OCI-LY1 (cell line): ENCODE results near the gene VARS1.

Source experiments
- H2AFZ ChIP-seq: fragments of 200-600 bp; sonication (generic), shearing (Covaris generic); 2 replicates; pipeline ENCODE4 v1.6.0; 2014; ENCODE audit warnings: antibody characterized with exemption, mild to moderate bottlenecking, low read length
- H3F3A ChIP-seq: fragments of 200-600 bp; sonication (generic), shearing (Covaris generic); 2 replicates; pipeline ENCODE4 v1.6.0; 2014; ENCODE audit warnings: mild to moderate bottlenecking, antibody characterized with exemption, low read length, moderate library complexity; ENCODE audit not compliant: insufficient read depth
- H3K27ac ChIP-seq: fragments of 200-600 bp; sonication (generic); 2 replicates; pipeline ENCODE4 v1.5.1; 2014; ENCODE audit warnings: low read length, mixed run types, mild to moderate bottlenecking, low read depth; ENCODE audit not compliant: poor library complexity, severe bottlenecking
- H3K27me3 ChIP-seq: fragments of 200-600 bp; sonication (generic); 2 replicates; pipeline ENCODE4 v1.6.0; 2014; ENCODE audit warnings: antibody characterized with exemption, mild to moderate bottlenecking, low read length, moderate library complexity; ENCODE audit not compliant: insufficient read depth
- H3K36me3 ChIP-seq: fragments of 200-600 bp; sonication (generic); 2 replicates; pipeline ENCODE4 v1.6.1; 2014; ENCODE audit warnings: mild to moderate bottlenecking, antibody characterized with exemption, low read length, moderate library complexity, mixed read lengths; ENCODE audit not compliant: insufficient read depth
- H3K4me1 ChIP-seq: fragments of 200-600 bp; sonication (generic); 2 replicates; pipeline ENCODE4 v1.5.1; 2014; ENCODE audit warnings: mild to moderate bottlenecking, low read length, moderate library complexity; ENCODE audit not compliant: insufficient read depth, severe bottlenecking
- H3K4me2 ChIP-seq: fragments of 200-600 bp; sonication (generic), shearing (Covaris generic); 2 replicates; pipeline ENCODE4 v1.6.1; 2014; ENCODE audit warnings: low read length
- H3K4me3 ChIP-seq: fragments of 200-600 bp; sonication (generic); 2 replicates; pipeline ENCODE4 v1.5.1; 2014; ENCODE audit warnings: low read length, low read depth, mild to moderate bottlenecking, mixed read lengths; ENCODE audit not compliant: poor library complexity, severe bottlenecking
- H3K79me2 ChIP-seq: fragments of 200-600 bp; shearing (Covaris generic); 2 replicates; pipeline ENCODE4 v1.6.1; 2016; ENCODE audit warnings: mixed run types, low read length, mixed read lengths; ENCODE audit not compliant: insufficient read depth
- H3K9ac ChIP-seq: fragments of 200-600 bp; sonication (generic), shearing (Covaris generic); 2 replicates; pipeline ENCODE4 v1.6.1; 2014; ENCODE audit warnings: mild to moderate bottlenecking, low read length, mixed read lengths
- H3K9me2 ChIP-seq: fragments of 200-600 bp; sonication (generic), shearing (Covaris generic); 2 replicates; pipeline ENCODE4 v1.6.1; 2014; ENCODE audit warnings: low read depth, mild to moderate bottlenecking, low read length, mixed read lengths
- H3K9me3 ChIP-seq: fragments of 200-600 bp; shearing (Covaris generic); 2 replicates; pipeline ENCODE4 v1.6.1; 2014; ENCODE audit warnings: low read length, mixed read lengths
- H4K20me1 ChIP-seq: fragments of 200-600 bp; sonication (generic), shearing (Covaris generic); 2 replicates; pipeline ENCODE4 v1.6.0; 2016; ENCODE audit warnings: mild to moderate bottlenecking, low read length; ENCODE audit not compliant: insufficient read depth
- CTCF ChIP-seq: fragments of 200-600 bp; sonication (generic), shearing (Covaris generic); IDR thresholded peaks from 2 replicates; pipeline ENCODE4 v1.5.1; 2017; ENCODE audit warnings: mild to moderate bottlenecking, antibody characterized with exemption, low read length, moderate library complexity, mixed read lengths
- EZH2 ChIP-seq: fragments of 200-600 bp; sonication (generic), shearing (Covaris generic); IDR thresholded peaks from 2 replicates; pipeline ENCODE4 v1.8.0; 2017; ENCODE audit warnings: borderline replicate concordance, mixed run types, mild to moderate bottlenecking, antibody characterized with exemption, low read length, moderate library complexity, mixed read lengths

The VARS1 gene

DNA sequence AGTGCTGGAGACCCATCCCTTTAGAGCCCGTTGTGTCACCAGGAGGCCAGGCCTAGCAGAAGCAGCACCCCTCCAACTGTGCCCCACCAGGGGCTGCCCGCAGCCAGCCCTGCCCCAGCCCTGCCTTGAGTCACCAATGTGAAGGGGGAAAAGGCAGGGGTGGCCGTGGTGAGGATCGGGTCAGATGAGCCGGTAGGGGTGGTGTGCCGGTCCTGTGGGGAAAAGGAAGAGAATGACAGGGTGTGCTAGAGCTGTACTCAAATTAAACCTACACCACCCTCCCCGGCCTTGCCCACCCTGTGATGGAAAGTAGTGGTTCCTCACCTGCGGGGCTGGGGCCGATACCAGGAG is 30.0 kb downstream of the VARS1 start:
- Histone ChIP-seq H3K9me2 (no peaks in the 10 kb centered on the region), H4K20me1 (no peaks in the 10 kb centered on the region), H3K36me3 (peaks cover 42% of the 10 kb centered on the region), H3K79me2 (no peaks in the 10 kb centered on the region), H3F3A (no peaks in the 10 kb centered on the region), H3K27ac (no peak overlapping the region), H3K9me3 (no peaks in the 10 kb centered on the region), H3K4me2 (no peak overlapping the region), H3K9ac (no peak overlapping the region), H3K27me3 (no peaks in the 10 kb centered on the region), H2AFZ (no peak overlapping the region), H3K4me3 (no peak overlapping the region), H3K4me1 (no peaks in the 10 kb centered on the region)
- TF ChIP-seq CTCF (no peak), EZH2 (no peak)

DNA sequence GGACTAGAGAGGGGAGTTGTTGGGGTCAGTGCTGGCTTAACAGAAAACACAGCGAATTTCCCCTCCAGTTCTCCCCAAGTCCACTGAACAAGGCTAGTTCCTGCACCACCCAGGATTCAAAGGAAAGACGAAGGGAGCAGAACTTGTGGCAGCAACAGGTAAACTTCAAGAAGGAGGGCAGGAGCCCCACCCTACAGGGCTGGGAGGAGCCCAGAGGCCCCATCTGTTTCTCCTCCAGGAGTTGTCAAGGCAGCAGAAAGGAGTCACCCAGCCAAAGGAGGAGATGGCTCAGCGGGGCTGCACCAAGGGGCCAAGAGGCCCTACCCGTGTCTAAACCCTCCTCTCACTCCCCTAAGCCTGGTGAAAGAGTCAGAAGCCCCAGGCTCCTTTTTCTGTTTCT is 31.4 kb downstream of the VARS1 start:
- TF ChIP-seq EZH2 (no peak), CTCF (no peak)
- no peaks in the 10 kb centered on the region for H3K27me3 ChIP-seq
- H4K20me1 ChIP-seq: no peaks in the 10 kb centered on the region
- no peaks in the 10 kb centered on the region for H3K9me2 ChIP-seq
- no peak overlapping the region for H3K9ac ChIP-seq
- H3K27ac ChIP-seq: no peak overlapping the region
- H3K4me1 ChIP-seq: no peaks in the 10 kb centered on the region
- no peaks in the 10 kb centered on the region for H3K9me3 ChIP-seq
- H3K4me3 ChIP-seq: no peak overlapping the region
- H2AFZ ChIP-seq: no peak overlapping the region
- no peaks in the 10 kb centered on the region for H3K79me2 ChIP-seq
- peaks cover 55% of the 10 kb centered on the region for H3K36me3 ChIP-seq
- H3F3A ChIP-seq: no peaks in the 10 kb centered on the region
- H3K4me2 ChIP-seq: no peak overlapping the region

DNA sequence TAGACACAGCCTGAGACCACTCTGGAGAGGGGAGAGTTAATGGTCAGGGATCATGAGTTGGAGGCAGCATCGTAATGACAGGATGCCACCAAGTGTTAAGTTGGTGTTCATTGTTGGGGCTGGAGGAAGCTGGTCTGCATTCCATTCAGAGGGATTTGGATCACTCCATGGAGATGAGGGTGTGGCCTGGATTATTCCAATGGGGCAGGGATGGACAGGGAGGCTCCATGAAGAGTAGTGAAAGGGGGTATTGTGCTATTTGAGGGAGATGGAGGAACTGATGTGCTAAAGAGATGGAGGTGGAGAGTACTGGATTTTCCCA is 32.0 kb downstream of the VARS1 start:
- Histone ChIP-seq H3K9ac (no peak overlapping the region), H2AFZ (no peak overlapping the region), H3K27ac (no peak overlapping the region), H4K20me1 (no peaks in the 10 kb centered on the region), H3K27me3 (no peaks in the 10 kb centered on the region), H3K9me2 (no peaks in the 10 kb centered on the region), H3K4me3 (no peak overlapping the region), H3K4me1 (no peaks in the 10 kb centered on the region), H3K4me2 (no peak overlapping the region), H3K36me3 (peaks cover 61% of the 10 kb centered on the region), H3K79me2 (no peaks in the 10 kb centered on the region), H3K9me3 (no peaks in the 10 kb centered on the region), H3F3A (no peaks in the 10 kb centered on the region)
- no peak for TF ChIP-seq EZH2
- TF ChIP-seq CTCF: no peak
